HG02678 (cell line): ENCODE measurements around the gene MYDGF.

ENCODE experiments used
- ATAC-seq: cut with Tn5 transposase; IDR thresholded peaks from one replicate; pipeline ENCODE4 v1.9.1; 2021; ENCODE audit warnings: mild to moderate bottlenecking, moderate library complexity; ENCODE audit not compliant: unreplicated experiment

The MYDGF gene

DNA sequence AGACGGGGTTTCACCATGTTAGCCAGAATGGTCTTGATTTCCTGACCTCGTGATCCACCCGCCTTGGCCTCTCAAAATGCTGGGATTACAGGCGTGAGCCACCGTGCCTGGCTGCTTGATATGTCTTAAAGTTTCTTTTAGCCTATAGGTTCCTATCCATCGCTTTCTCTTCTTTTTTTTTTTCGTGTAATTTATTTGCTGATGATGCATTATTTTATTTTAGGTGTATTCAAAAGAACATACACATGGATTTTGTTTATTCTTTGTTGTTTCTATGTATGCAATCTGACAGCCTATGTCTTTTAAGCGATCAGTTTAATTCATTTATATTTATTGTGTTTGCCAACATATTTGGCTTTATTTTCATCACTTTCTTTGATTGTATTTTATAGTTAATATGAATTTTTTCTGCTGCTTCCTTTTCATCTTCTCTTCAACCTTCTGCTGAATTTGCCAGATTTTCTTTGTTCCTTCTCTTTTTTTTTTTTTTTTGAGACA lies 56.8 kb downstream of the MYDGF start:
- no peak for ATAC-seq

DNA sequence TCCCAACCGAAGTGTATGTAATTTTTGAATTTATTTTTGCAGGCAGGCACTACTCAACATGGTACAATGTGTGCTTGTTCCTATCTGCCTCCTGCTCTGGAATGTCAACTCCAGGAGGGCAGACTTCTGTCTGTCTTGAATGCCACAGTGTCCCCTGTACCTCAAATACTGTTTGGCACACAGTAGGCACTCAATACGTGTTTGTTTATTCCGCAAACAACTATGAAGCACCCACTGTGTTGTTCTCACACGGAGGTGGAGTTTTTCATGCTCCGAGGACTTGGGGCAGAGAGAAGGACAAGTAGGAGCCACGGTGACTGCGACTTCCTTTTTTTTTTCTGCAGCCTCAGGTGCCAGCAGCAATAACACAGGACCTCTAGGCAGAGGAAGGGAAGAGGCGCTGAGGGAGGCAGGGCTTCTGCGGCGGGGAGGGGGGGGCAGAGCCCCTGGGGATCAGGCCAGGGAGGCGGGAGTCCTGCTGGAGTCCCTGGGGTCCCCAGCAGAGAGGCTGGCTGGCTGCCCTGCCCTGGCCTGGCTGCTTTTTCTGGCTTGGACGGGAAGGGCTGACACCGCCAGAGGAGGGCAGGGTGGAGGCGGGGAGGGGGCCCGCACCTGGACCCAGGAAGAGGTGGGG lies 60.1 kb downstream of the MYDGF start:
- no peak for ATAC-seq
